GM19468 (cell line): ENCODE results near the gene C11orf42.

Source experiments
- ATAC-seq: cut with Tn5 transposase; IDR thresholded peaks from one replicate; pipeline ENCODE4 v1.9.1; 2021; ENCODE audit warnings: mild to moderate bottlenecking, moderate library complexity, moderate number of reproducible peaks; ENCODE audit not compliant: unreplicated experiment; ENCODE audit errors: extremely low read depth

The C11orf42 gene

GRCh38 chr11:6251990-6252473 is 46.7 kb downstream of the C11orf42 start:
- ATAC-seq: no peak

- peak; percentile 59 for ATAC-seq
Measured at GRCh38 chr11:6253197-6253596, 47.8 kb downstream of the C11orf42 start.

GRCh38 chr11:6258141-6258540 is 52.8 kb downstream of the C11orf42 start:
- ATAC-seq: no peak

GRCh38 chr11:6258571-6259081 is 53.3 kb downstream of the C11orf42 start:
- ATAC-seq: no peak

GRCh38 chr11:6260207-6260726 is 54.9 kb downstream of the C11orf42 start:
- no peak for ATAC-seq
